Astrocyte (in vitro differentiated cells and primary cell): ENCODE results near the gene MPZL1. TPM values are rescaled to one million over a fixed set of nuclear protein-coding genes. Genes with fewer than 3 reads are reported as not detected.

Experiments
- DNase-seq: peaks from one replicate; pipeline ENCODE4 v3.0.0-alpha.2; 2010; ENCODE audit warnings: low read depth
- FAIRE-seq: peaks from 2 replicates; lab custom pipeline; 2011; peaks lifted over from hg19 to GRCh38; lab: Jason Lieb, UNC
- H2AFZ ChIP-seq: 2 replicates; pipeline ENCODE4 v1.6.0; 2012; ENCODE audit warnings: low read depth, low read length, inconsistent platforms
- H3K27ac ChIP-seq: 2 replicates; pipeline ENCODE4 v1.5.1; 2011; ENCODE audit warnings: low read depth, low read length, inconsistent platforms
- H3K27me3 ChIP-seq: 2 replicates; pipeline ENCODE4 v1.6.0; 2011; ENCODE audit warnings: low read length, inconsistent platforms; ENCODE audit not compliant: insufficient read depth
- H3K36me3 ChIP-seq: 2 replicates; pipeline ENCODE4 v1.5.1; 2011; ENCODE audit warnings: low read length, inconsistent platforms; ENCODE audit not compliant: insufficient read depth
- H3K4me1 ChIP-seq: 2 replicates; pipeline ENCODE4 v1.5.1; 2011; ENCODE audit warnings: low read length, inconsistent platforms; ENCODE audit not compliant: insufficient read depth
- H3K4me2 ChIP-seq: 2 replicates; pipeline ENCODE4 v1.6.0; 2012; ENCODE audit warnings: low read length, inconsistent platforms
- H3K4me3 ChIP-seq: 2 replicates; pipeline ENCODE4 v1.5.1; 2011; ENCODE audit warnings: low read depth, mild to moderate bottlenecking, low read length, inconsistent platforms; ENCODE audit not compliant: insufficient read depth
- H3K79me2 ChIP-seq: 2 replicates; pipeline ENCODE4 v1.6.0; 2012; ENCODE audit warnings: mild to moderate bottlenecking, low read length, inconsistent platforms; ENCODE audit not compliant: insufficient read depth
- H3K9ac ChIP-seq: 2 replicates; pipeline ENCODE4 v1.6.0; 2012; ENCODE audit warnings: mild to moderate bottlenecking, low read length, inconsistent platforms
- H3K9me3 ChIP-seq: 2 replicates; pipeline ENCODE4 v1.5.1; 2012; ENCODE audit warnings: low read depth, mild to moderate bottlenecking, low read length, inconsistent platforms; ENCODE audit not compliant: insufficient read depth
- H4K20me1 ChIP-seq: 2 replicates; pipeline ENCODE4 v1.6.0; 2012; ENCODE audit warnings: low read length, inconsistent platforms; ENCODE audit not compliant: insufficient read depth
- H3K27ac Mint-ChIP-seq: one replicate; pipeline ENCODE4 v1.8.0; 2021; ENCODE audit warnings: mild to moderate bottlenecking, mixed read lengths; ENCODE audit not compliant: unreplicated experiment
- H3K27me3 Mint-ChIP-seq: one replicate; pipeline ENCODE4 v1.8.0; 2021; ENCODE audit warnings: low read depth, mixed read lengths; ENCODE audit not compliant: unreplicated experiment
- H3K36me3 Mint-ChIP-seq: one replicate; pipeline ENCODE4 v1.8.0; 2021; ENCODE audit warnings: low read depth, mixed read lengths; ENCODE audit not compliant: unreplicated experiment
- H3K4me1 Mint-ChIP-seq: one replicate; pipeline ENCODE4 v1.8.0; 2021; ENCODE audit warnings: low read depth, mixed read lengths; ENCODE audit not compliant: unreplicated experiment
- H3K4me3 Mint-ChIP-seq: one replicate; pipeline ENCODE4 v1.8.0; 2021; ENCODE audit warnings: mild to moderate bottlenecking, moderate library complexity, mixed read lengths; ENCODE audit not compliant: unreplicated experiment
- H3K9me3 Mint-ChIP-seq: one replicate; pipeline ENCODE4 v1.8.0; 2021; ENCODE audit warnings: mild to moderate bottlenecking, mixed read lengths; ENCODE audit not compliant: unreplicated experiment
- CTCF ChIP-seq: IDR thresholded peaks from 2 replicates; pipeline ENCODE4 v1.5.1; 2011; ENCODE audit warnings: low read depth, mild to moderate bottlenecking, inconsistent platforms, low read length, moderate library complexity; ENCODE audit not compliant: insufficient read depth
- EZH2 ChIP-seq: IDR thresholded peaks from 2 replicates; pipeline ENCODE4 v1.6.1; 2012; ENCODE audit warnings: mild to moderate bottlenecking, low read length, inconsistent platforms; ENCODE audit not compliant: insufficient read depth
- total RNA-seq: library from RNA; stranded (reverse); gene quantifications from 2 replicates; pipeline ENCODE4 v1.2.1, GENCODE V29; 2021

Gene MPZL1
- total RNA-seq, 1 donor from 2014 or later: 240 TPM

GRCh38 chr1:167824163-167824794 lies 102.5 kb downstream of the MPZL1 start:
- no peak overlapping the region for H2AFZ ChIP-seq
- Mint-ChIP-seq H3K36me3 (no peaks in the 10 kb centered on the region), H3K4me3 (no peak overlapping the region), H3K9me3 (no peaks in the 10 kb centered on the region), H3K27ac (no peak overlapping the region), H3K27me3 (no peaks in the 10 kb centered on the region), H3K4me1 (peaks cover 25% of the 10 kb centered on the region)
- no peak overlapping the region for H3K4me3 ChIP-seq
- no peaks in the 10 kb centered on the region for H3K79me2 ChIP-seq
- H3K9me3 ChIP-seq: no peaks in the 10 kb centered on the region
- H3K9ac ChIP-seq: no peak overlapping the region
- H3K27ac ChIP-seq: no peak overlapping the region
- H3K4me2 ChIP-seq: no peak overlapping the region
- FAIRE-seq (no peak), DNase-seq (no peak)
- H3K4me1 ChIP-seq: peaks cover 18% of the 10 kb centered on the region
- TF ChIP-seq EZH2: no peak
- TF ChIP-seq CTCF: no peak
- H3K27me3 ChIP-seq: no peaks in the 10 kb centered on the region
- no peaks in the 10 kb centered on the region for H3K36me3 ChIP-seq
- no peaks in the 10 kb centered on the region for H4K20me1 ChIP-seq

- no peaks in the 10 kb centered on the region for H3K36me3 ChIP-seq
- Mint-ChIP-seq H3K27me3 (no peaks in the 10 kb centered on the region), H3K4me1 (peaks cover 31% of the 10 kb centered on the region), H3K9me3 (no peaks in the 10 kb centered on the region), H3K36me3 (no peaks in the 10 kb centered on the region), H3K4me3 (no peak overlapping the region), H3K27ac (no peak overlapping the region)
- no peaks in the 10 kb centered on the region for H3K27me3 ChIP-seq
- TF ChIP-seq EZH2 (no peak), CTCF (no peak)
- H3K4me2 ChIP-seq: no peak overlapping the region
- no peak overlapping the region for H2AFZ ChIP-seq
- DNase-seq (no peak), FAIRE-seq (no peak)
- no peak overlapping the region for H3K9ac ChIP-seq
- H3K79me2 ChIP-seq: no peaks in the 10 kb centered on the region
- no peaks in the 10 kb centered on the region for H3K9me3 ChIP-seq
- no peak overlapping the region for H3K4me3 ChIP-seq
- no peak overlapping the region for H3K27ac ChIP-seq
- no peaks in the 10 kb centered on the region for H4K20me1 ChIP-seq
- peaks cover 14% of the 10 kb centered on the region for H3K4me1 ChIP-seq
These were observed 103.8 kb downstream of the MPZL1 start for GRCh38 chr1:167825419-167826079.

- no peaks in the 10 kb centered on the region for H3K9me3 Mint-ChIP-seq
- Histone ChIP-seq H3K4me2 (no peak overlapping the region), H2AFZ (no peak overlapping the region), H3K36me3 (no peaks in the 10 kb centered on the region), H3K27me3 (no peaks in the 10 kb centered on the region), H3K79me2 (no peaks in the 10 kb centered on the region), H3K4me3 (no peak overlapping the region), H3K9me3 (no peaks in the 10 kb centered on the region), H4K20me1 (no peaks in the 10 kb centered on the region), H3K9ac (no peak overlapping the region), H3K4me1 (peaks cover 12% of the 10 kb centered on the region), H3K27ac (no peak overlapping the region)
- H3K27ac Mint-ChIP-seq: no peak overlapping the region
- H3K4me3 Mint-ChIP-seq: no peak overlapping the region
- H3K36me3 Mint-ChIP-seq: no peaks in the 10 kb centered on the region
- no peak for DNase-seq
- TF ChIP-seq CTCF: no peak
- TF ChIP-seq EZH2: no peak
- peaks cover 27% of the 10 kb centered on the region for H3K4me1 Mint-ChIP-seq
- no peaks in the 10 kb centered on the region for H3K27me3 Mint-ChIP-seq
- no peak for FAIRE-seq
These were observed 104.3 kb downstream of the MPZL1 start for GRCh38 chr1:167826127-167826526.
